K562 (cell line): ENCODE results near the gene NINL. TPM values are rescaled to one million over a fixed set of nuclear protein-coding genes. Genes with fewer than 3 reads are reported as not detected.

ENCODE experiments used
- ATAC-seq: fragments of 200-7000 bp; cut with Tn5 transposase; 3 replicates; pipeline ENCODE4 v1.9.1; 2020; ENCODE audit warnings: moderate library complexity
- BruUV-seq: library from RNA; stranded (reverse); fragments of 400-500 nt; replicated peaks from 2 replicates; lab custom pipeline; 2021; lab: Mats Ljungman, UMichigan
- CTCF ChIA-PET: fragments of 300-600 bp; formaldehyde crosslinking; extraction: SDS; loops from one replicate; lab custom pipeline; 2021; ENCODE audit warnings: low intra/inter-chr PET ratio; lab: Yijun Ruan, JAX
- POLR2A ChIA-PET: fragments of 300-600, 350-650 bp; sonication (Branson Sonifier 250); formaldehyde crosslinking; extraction: SDS; loops from one replicate; lab custom pipeline; 2021; ENCODE audit warnings: antibody characterized with exemption, inconsistent platforms; lab: Yijun Ruan, JAX
- DNase-seq, 4 experiments: peaks; one replicate each; pipeline versions ENCODE4 v3.0.0 to v3.0.0-alpha.2; 2011 to 2018; ENCODE audit warnings: low spot score in 3 of 4, mixed read lengths in 3 of 4; ENCODE audit errors: extremely low read depth in 1 of 4
- FAIRE-seq: peaks from 2 replicates; lab custom pipeline; 2011; peaks lifted over from hg19 to GRCh38; lab: Jason Lieb, UNC
- H2AFZ ChIP-seq: 2 replicates; pipeline ENCODE4 v1.6.0; 2011; ENCODE audit warnings: low read depth, low read length, control low read depth, inconsistent platforms
- H3K27ac ChIP-seq: fragments of 200-600 bp; 3 replicates; pipeline ENCODE4 v1.8.0; 2011; ENCODE audit warnings: low read depth, mild to moderate bottlenecking, control low read depth, inconsistent platforms, low read length, moderate library complexity, mixed read lengths; ENCODE audit errors: extremely low read depth
- H3K27me3 ChIP-seq, 2 experiments: fragments of 300-600 bp in 1 of 2; 2 replicates in 1 of 2; 3 replicates in 1 of 2; pipeline versions ENCODE4 v1.6.0 to v1.8.0; 2011; ENCODE audit warnings: inconsistent platforms in 2 of 2, low read length in 2 of 2, mild to moderate bottlenecking in 1 of 2, mixed read lengths in 1 of 2, moderate library complexity in 1 of 2; ENCODE audit not compliant: control insufficient read depth in 2 of 2, insufficient read depth in 2 of 2
- H3K36me3 ChIP-seq: fragments of 300-600 bp; 3 replicates; pipeline ENCODE4 v1.8.0; 2011; ENCODE audit warnings: mild to moderate bottlenecking, low read length, inconsistent platforms; ENCODE audit not compliant: control insufficient read depth, insufficient read depth
- H3K4me1 ChIP-seq, 2 experiments: fragments of 200-600 bp in 1 of 2; replicated peaks in 1 of 2; 2 replicates in 1 of 2; 3 replicates in 1 of 2; pipeline versions ENCODE4 v1.5.1 to v1.8.0; 2011; ENCODE audit warnings: inconsistent platforms in 2 of 2, low read length in 2 of 2, mild to moderate bottlenecking in 1 of 2, mixed read lengths in 1 of 2, moderate library complexity in 1 of 2; ENCODE audit not compliant: control insufficient read depth in 2 of 2, insufficient read depth in 2 of 2
- H3K4me2 ChIP-seq: 2 replicates; pipeline ENCODE4 v1.6.1; 2011; ENCODE audit warnings: low read length, control low read depth, inconsistent platforms, mixed read lengths; ENCODE audit not compliant: insufficient read depth
- H3K4me3 ChIP-seq: fragments of 200-600 bp; sonication (generic), shearing (Covaris generic); 2 replicates; pipeline ENCODE4 v1.5.1; 2016; ENCODE audit warnings: control low read depth, inconsistent platforms
- H3K79me2 ChIP-seq: fragments of 200-600 bp; 3 replicates; pipeline ENCODE4 v1.8.0; 2011; ENCODE audit warnings: low read length, inconsistent platforms; ENCODE audit not compliant: control insufficient read depth, insufficient read depth
- H3K9ac ChIP-seq, 2 experiments: 2 replicates each; pipeline versions ENCODE4 v1.6.0 to v1.6.1; 2011; ENCODE audit warnings: low read depth in 2 of 2, low read length in 2 of 2, control low read depth in 1 of 2, inconsistent platforms in 1 of 2, mild to moderate bottlenecking in 1 of 2, mixed read lengths in 1 of 2; ENCODE audit not compliant: insufficient read depth in 1 of 2
- H3K9me1 ChIP-seq: one replicate; pipeline ENCODE4 v1.6.0; 2011; ENCODE audit warnings: inconsistent platforms, mild to moderate bottlenecking, low read length, moderate library complexity; ENCODE audit not compliant: control insufficient read depth, insufficient read depth
- H3K9me3 ChIP-seq: replicated peaks from 2 replicates; pipeline ENCODE4 v1.5.1; 2011; ENCODE audit warnings: low read depth, low read length, inconsistent platforms; ENCODE audit not compliant: control insufficient read depth, insufficient read depth
- H4K20me1 ChIP-seq: replicated peaks from 2 replicates; pipeline ENCODE4 v1.6.1; 2011; ENCODE audit warnings: low read length, inconsistent platforms, mixed read lengths; ENCODE audit not compliant: control insufficient read depth, insufficient read depth
- ATF4 ChIP-seq: fragments of 450-650 bp; formaldehyde crosslinking; IDR thresholded peaks from 2 replicates; pipeline ENCODE4 v1.4.0; 2022; ENCODE audit warnings: mild to moderate bottlenecking, moderate library complexity
- BCOR ChIP-seq: fragments of 450-650 bp; IDR thresholded peaks from 2 replicates; pipeline ENCODE4 v1.6.1; 2016
- DEAF1 ChIP-seq: fragments of 450-650 bp; formaldehyde crosslinking; IDR thresholded peaks from 2 replicates; pipeline ENCODE4 v1.4.0; 2020; ENCODE audit warnings: mild to moderate bottlenecking, moderate library complexity
- HIVEP1 ChIP-seq: fragments of 250-450 bp; sonication (Bioruptor Pico); IDR thresholded peaks from 2 replicates; pipeline ENCODE4 v1.4.0; 2020; ENCODE audit warnings: mild to moderate bottlenecking
- NCOA1 ChIP-seq: fragments of 450-650 bp; IDR thresholded peaks from 2 replicates; pipeline ENCODE4 v1.6.1; 2016; ENCODE audit warnings: low read depth
- POLR2G ChIP-seq: fragments of 200-400 bp; formaldehyde crosslinking; IDR thresholded peaks from 2 replicates; pipeline ENCODE4 v1.6.1; 2017; ENCODE audit warnings: low read depth, mild to moderate bottlenecking, antibody characterized with exemption, low read length, moderate library complexity
- RBM14 ChIP-seq: fragments of 200-400 bp; formaldehyde crosslinking; IDR thresholded peaks from 2 replicates; pipeline ENCODE4 v1.6.1; 2018; ENCODE audit warnings: low read depth, mild to moderate bottlenecking, low read length, moderate library complexity, borderline replicate concordance; ENCODE audit not compliant: insufficient read depth
- SMAD1 ChIP-seq: fragments of 150-350 bp; IDR thresholded peaks from 2 replicates; pipeline ENCODE4 v1.6.1; 2014; ENCODE audit warnings: low read length, low read depth; ENCODE audit not compliant: partially characterized antibody
- SMARCC2 ChIP-seq: fragments of 450-650 bp; IDR thresholded peaks from 2 replicates; pipeline ENCODE4 v1.6.1; 2017; ENCODE audit warnings: antibody characterized with exemption, moderate library complexity, mild to moderate bottlenecking, low read depth
- SMARCE1 ChIP-seq: fragments of 450-650 bp; IDR thresholded peaks from 2 replicates; pipeline ENCODE4 v1.7.1; 2016; ENCODE audit warnings: mild to moderate bottlenecking
- ZNF77 ChIP-seq: fragments of 250-450 bp; sonication (Bioruptor Pico); IDR thresholded peaks from 2 replicates; pipeline ENCODE4 v1.5.0; 2020
- WGBS: fragments of 100-300 bp; shearing (Covaris generic); methylation state at CpG from one replicate; pipeline ENCODE4 v1.1.6; 2016; ENCODE audit warnings: low coverage, mixed read lengths; ENCODE audit not compliant: insufficient coverage; ENCODE audit errors: missing lambda C conversion rate; 5-methylcytosine and 5-hydroxymethylcytosine counted together
- in situ Hi-C: fragments of 300-500 bp; cut with MboI; formaldehyde crosslinking; loops from 4 replicates; pipeline ENCODE4 v1.15.0; 2018; ENCODE audit warnings: inconsistent platforms, mixed read lengths
- intact Hi-C: fragments of 100-400 bp; cut with micrococcal nuclease; formaldehyde crosslinking; loops from 2 replicates; pipeline ENCODE4 v1.14.2; 2022
- polyA plus RNA-seq, 8 experiments: library from polyadenylated mRNA; depleted of rRNA in 4 of 8; stranded (reverse) in 5 of 8; unstranded in 3 of 8; fragments of >200 nt; fragmentation: Nextera tagmentation in 2 of 8; fragmentation: Illumina TruSeq in 1 of 8; extraction: Ambion mirVana in 2 of 8; extraction: Trizol in 1 of 8; gene quantifications; 2 replicates each; pipeline versions ENCODE4 v1.2.1 to v1.2.3, GENCODE V29; 2011 to 2014; ENCODE audit warnings: inconsistent platforms in 1 of 8, missing spikeins in 1 of 8
- total RNA-seq, 7 experiments: library from RNA; depleted of rRNA in 6 of 7; stranded (reverse); fragments of >200 nt in 6 of 7; fragmentation: Illumina TruSeq in 2 of 7; extraction: Trizol in 2 of 7; gene quantifications; 2 replicates each; pipeline versions ENCODE4 v1.2.1 to v1.2.3, GENCODE V29; 2011 to 2021; ENCODE audit warnings: low replicate concordance in 1 of 7
- TF ChIP-seq, protein P1 (sequence below): sonication (generic); formaldehyde crosslinking; IDR thresholded peaks from 2 replicates; pipeline ENCODE4 v1.8.0; 2022; ENCODE audit warnings: missing genetic modification reagents, mild to moderate bottlenecking, moderate library complexity, borderline replicate concordance
- TF ChIP-seq, protein P2 (sequence below): sonication (generic); formaldehyde crosslinking; IDR thresholded peaks from 2 replicates; pipeline ENCODE4 v1.8.0; 2023; ENCODE audit warnings: mild to moderate bottlenecking, missing genetic modification reagents
- TF ChIP-seq, protein P3 (sequence below): IDR thresholded peaks from 2 replicates; pipeline ENCODE4 v1.6.1; 2011; ENCODE audit not compliant: insufficient read length; ENCODE audit errors: extremely low read depth

Gene NINL
- total and polyA plus RNA-seq, 9 of the 15 experiments (the other 6 are each of a cell fraction or from before 2014, with no cell fraction given) = 0.03 to 0.22 (median 0.05) TPM; not detected in 5

- no peak for TF ChIP-seq ATF4 (CRISPR knock-in tag)
- TF ChIP-seq, protein P1, sequence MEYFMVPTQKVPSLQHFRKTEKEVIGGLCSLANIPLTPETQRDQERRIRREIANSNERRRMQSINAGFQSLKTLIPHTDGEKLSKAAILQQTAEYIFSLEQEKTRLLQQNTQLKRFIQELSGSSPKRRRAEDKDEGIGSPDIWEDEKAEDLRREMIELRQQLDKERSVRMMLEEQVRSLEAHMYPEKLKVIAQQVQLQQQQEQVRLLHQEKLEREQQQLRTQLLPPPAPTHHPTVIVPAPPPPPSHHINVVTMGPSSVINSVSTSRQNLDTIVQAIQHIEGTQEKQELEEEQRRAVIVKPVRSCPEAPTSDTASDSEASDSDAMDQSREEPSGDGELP (CRISPR knock-in tag) = no peak
These were observed 164.2 kb downstream of the NINL start (continued) for GRCh38 chr20:25421102-25421501.

DNA sequence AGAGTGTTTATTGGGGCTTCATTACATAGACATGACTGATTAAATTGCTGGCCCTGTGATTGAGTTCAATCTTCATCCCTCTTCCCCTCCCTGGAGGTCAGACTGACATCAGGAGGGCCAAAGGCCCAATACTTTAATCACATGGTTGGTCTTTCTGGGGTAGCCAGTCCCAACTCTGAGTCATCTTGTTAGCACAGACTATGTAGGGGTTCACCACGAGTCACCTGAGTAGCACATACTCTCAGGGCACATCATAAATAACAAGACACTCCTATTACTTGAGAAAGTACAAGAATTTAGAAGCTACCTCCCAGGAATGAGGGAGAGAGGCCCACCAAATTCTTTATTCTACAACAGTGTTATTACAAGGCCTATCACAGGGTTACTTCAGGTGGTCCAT, 166.6 kb downstream of the NINL start:
- Histone ChIP-seq H3K9me3 (no peaks in the 10 kb centered on the region), H3K9me1 (no peaks in the 10 kb centered on the region), H3K9ac (no peak overlapping the region), H3K4me1 (no peaks in the 10 kb centered on the region), H3K79me2 (no peaks in the 10 kb centered on the region), H2AFZ (no peak overlapping the region), H3K36me3 (peaks cover 68% of the 10 kb centered on the region), H3K4me3 (no peak overlapping the region), H3K4me2 (no peak overlapping the region), H3K27ac (no peak overlapping the region), H3K27me3 (no peaks in the 10 kb centered on the region), H4K20me1 (no peaks in the 10 kb centered on the region)
- CTCF ChIA-PET = no interaction called here
- FAIRE-seq (no peak), DNase-seq (no peak), ATAC-seq (no peak)
- WGBS = 53% methylated on average over 1 of the region's 1 CpG
- POLR2A ChIA-PET = no interaction called here
- in situ Hi-C loops = no loop called here
- no TSS peak for BruUV-seq
- intact Hi-C loops = no loop called here
- TF ChIP-seq, protein P2, sequence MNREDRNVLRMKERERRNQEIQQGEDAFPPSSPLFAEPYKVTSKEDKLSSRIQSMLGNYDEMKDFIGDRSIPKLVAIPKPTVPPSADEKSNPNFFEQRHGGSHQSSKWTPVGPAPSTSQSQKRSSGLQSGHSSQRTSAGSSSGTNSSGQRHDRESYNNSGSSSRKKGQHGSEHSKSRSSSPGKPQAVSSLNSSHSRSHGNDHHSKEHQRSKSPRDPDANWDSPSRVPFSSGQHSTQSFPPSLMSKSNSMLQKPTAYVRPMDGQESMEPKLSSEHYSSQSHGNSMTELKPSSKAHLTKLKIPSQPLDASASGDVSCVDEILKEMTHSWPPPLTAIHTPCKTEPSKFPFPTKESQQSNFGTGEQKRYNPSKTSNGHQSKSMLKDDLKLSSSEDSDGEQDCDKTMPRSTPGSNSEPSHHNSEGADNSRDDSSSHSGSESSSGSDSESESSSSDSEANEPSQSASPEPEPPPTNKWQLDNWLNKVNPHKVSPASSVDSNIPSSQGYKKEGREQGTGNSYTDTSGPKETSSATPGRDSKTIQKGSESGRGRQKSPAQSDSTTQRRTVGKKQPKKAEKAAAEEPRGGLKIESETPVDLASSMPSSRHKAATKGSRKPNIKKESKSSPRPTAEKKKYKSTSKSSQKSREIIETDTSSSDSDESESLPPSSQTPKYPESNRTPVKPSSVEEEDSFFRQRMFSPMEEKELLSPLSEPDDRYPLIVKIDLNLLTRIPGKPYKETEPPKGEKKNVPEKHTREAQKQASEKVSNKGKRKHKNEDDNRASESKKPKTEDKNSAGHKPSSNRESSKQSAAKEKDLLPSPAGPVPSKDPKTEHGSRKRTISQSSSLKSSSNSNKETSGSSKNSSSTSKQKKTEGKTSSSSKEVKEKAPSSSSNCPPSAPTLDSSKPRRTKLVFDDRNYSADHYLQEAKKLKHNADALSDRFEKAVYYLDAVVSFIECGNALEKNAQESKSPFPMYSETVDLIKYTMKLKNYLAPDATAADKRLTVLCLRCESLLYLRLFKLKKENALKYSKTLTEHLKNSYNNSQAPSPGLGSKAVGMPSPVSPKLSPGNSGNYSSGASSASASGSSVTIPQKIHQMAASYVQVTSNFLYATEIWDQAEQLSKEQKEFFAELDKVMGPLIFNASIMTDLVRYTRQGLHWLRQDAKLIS (CRISPR knock-in tag) = no peak
- TF ChIP-seq SMAD1 = no peak
- TF ChIP-seq SMARCE1 = no peak
- TF ChIP-seq DEAF1 (CRISPR knock-in tag) = no peak
- TF ChIP-seq ZNF77 (CRISPR knock-in tag) = no peak
- TF ChIP-seq POLR2G = no peak
- no peak for TF ChIP-seq SMARCC2
- no peak for TF ChIP-seq HIVEP1 (CRISPR knock-in tag)
- no peak for TF ChIP-seq BCOR
- no peak for TF ChIP-seq NCOA1
- TF ChIP-seq RBM14 = no peak
- TF ChIP-seq, protein P3, sequence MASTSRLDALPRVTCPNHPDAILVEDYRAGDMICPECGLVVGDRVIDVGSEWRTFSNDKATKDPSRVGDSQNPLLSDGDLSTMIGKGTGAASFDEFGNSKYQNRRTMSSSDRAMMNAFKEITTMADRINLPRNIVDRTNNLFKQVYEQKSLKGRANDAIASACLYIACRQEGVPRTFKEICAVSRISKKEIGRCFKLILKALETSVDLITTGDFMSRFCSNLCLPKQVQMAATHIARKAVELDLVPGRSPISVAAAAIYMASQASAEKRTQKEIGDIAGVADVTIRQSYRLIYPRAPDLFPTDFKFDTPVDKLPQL = no peak
